ENCODE results near the gene AEBP1. TPM values are rescaled to one million over a fixed set of nuclear protein-coding genes. Genes with fewer than 3 reads are reported as not detected.
A peak's percentile ranks its signal among the peaks of the same experiment; 100 is the strongest.

Gene AEBP1
- total and polyA plus RNA-seq, 9 of the 15 experiments (the other 6 are each of a cell fraction or from before 2014, with no cell fraction given): 0.03 to 0.78 (median 0.30) TPM; not detected in 2

DNA sequence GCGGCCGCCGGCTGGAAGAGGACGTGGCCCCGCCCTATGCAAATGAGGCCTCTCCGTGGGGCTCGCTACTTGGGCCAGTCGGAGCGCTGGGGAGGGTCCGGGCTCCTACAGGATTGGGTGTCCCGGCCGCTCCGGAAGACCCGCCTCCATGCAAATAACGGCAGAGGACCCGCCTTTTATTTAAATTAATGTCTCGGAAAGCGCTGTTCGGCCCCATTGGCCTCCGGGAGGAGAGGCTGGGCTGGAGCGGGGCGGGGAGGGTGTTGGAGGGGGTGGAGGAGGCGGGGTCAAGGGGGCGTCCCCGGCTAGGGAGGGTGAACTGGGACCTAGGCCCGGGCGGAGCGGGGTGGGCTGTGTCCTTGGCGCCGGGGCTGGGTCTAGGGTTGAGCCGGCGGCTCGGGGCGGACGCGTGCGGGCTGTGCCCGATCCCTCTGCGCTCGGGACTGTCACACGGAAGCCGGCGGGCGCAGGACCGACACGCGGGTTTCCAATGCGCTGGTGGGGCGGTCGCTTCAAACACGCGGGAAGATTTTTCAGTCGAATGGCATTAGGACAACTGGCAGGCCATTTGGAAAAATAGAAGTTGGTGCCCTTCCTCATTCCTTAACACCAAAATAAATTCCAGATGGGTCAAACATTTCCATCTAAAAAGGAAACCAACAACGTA lies 21.5 kb upstream of the AEBP1 start (continued):
- TF ChIP-seq NEUROD1 (IDR thresholded peaks at IDR 0.05; ENCODE audit: borderline replicate concordance, low read depth, low read length, partially characterized antibody) (peak; percentile 34), SUPT5H (IDR thresholded peaks at IDR 0.05) (peak; percentile 51; the same call in 1 of the 2 replicates), POLR2B (IDR thresholded peaks at IDR 0.05; ENCODE audit: low read depth, partially characterized antibody) (peak; percentile 19), TARDBP (IDR thresholded peaks at IDR 0.05) (no peak), GABPB1 (CRISPR knock-in tag; IDR thresholded peaks at IDR 0.05) (peak; percentile 76; the same call in 1 of the 2 replicates), NFYB (IDR thresholded peaks at IDR 0.05; ENCODE audit: extremely low read depth, insufficient read length) (peak; percentile 87), TBP (optimal IDR thresholded peaks at IDR 0.05; ENCODE audit: low read depth, low read length) (peak; percentile 23), L3MBTL2 (IDR thresholded peaks at IDR 0.05) (peak; percentile 65), CBX3 (IDR thresholded peaks at IDR 0.05; ENCODE audit: borderline replicate concordance in 1 of 2, low read length in 2 of 2) (no peak), FOS (IDR thresholded peaks at IDR 0.05; ENCODE audit: extremely low read depth, insufficient read length) (peak; percentile 88), ZNF668 (CRISPR knock-in tag; IDR thresholded peaks at IDR 0.05) (no peak), MIER1 (IDR thresholded peaks at IDR 0.05; ENCODE audit: low read depth) (0 out of 2 replicates have a peak, but pooled peaks have one; percentile 55), ZC3H8 (IDR thresholded peaks at IDR 0.05) (no peak), GATAD2B (IDR thresholded peaks at IDR 0.05; ENCODE audit: borderline replicate concordance) (peak; percentile 38; the same call in 1 of the 2 replicates), NCOA4 (IDR thresholded peaks at IDR 0.05; ENCODE audit: partially characterized antibody) (no peak)
- TF ChIP-seq, protein P1, sequence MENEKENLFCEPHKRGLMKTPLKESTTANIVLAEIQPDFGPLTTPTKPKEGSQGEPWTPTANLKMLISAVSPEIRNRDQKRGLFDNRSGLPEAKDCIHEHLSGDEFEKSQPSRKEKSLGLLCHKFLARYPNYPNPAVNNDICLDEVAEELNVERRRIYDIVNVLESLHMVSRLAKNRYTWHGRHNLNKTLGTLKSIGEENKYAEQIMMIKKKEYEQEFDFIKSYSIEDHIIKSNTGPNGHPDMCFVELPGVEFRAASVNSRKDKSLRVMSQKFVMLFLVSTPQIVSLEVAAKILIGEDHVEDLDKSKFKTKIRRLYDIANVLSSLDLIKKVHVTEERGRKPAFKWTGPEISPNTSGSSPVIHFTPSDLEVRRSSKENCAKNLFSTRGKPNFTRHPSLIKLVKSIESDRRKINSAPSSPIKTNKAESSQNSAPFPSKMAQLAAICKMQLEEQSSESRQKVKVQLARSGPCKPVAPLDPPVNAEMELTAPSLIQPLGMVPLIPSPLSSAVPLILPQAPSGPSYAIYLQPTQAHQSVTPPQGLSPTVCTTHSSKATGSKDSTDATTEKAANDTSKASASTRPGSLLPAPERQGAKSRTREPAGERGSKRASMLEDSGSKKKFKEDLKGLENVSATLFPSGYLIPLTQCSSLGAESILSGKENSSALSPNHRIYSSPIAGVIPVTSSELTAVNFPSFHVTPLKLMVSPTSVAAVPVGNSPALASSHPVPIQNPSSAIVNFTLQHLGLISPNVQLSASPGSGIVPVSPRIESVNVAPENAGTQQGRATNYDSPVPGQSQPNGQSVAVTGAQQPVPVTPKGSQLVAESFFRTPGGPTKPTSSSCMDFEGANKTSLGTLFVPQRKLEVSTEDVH (IDR thresholded peaks at IDR 0.05; ENCODE audit: low read depth, partially characterized antibody): peak; percentile 47
- TF ChIP-seq, protein P2, sequence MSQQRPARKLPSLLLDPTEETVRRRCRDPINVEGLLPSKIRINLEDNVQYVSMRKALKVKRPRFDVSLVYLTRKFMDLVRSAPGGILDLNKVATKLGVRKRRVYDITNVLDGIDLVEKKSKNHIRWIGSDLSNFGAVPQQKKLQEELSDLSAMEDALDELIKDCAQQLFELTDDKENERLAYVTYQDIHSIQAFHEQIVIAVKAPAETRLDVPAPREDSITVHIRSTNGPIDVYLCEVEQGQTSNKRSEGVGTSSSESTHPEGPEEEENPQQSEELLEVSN (IDR thresholded peaks at IDR 0.05; ENCODE audit: borderline replicate concordance in 1 of 2, extremely low read depth in 1 of 2, insufficient read depth in 1 of 2, insufficient read length in 1 of 2, low read depth in 1 of 2, low read length in 1 of 2, poor library complexity in 1 of 2, severe bottlenecking in 1 of 2): peak; percentile 60 to 92
